Neuronal stem cell (in vitro differentiated cells): ENCODE measurements around the gene SEC62.

ENCODE experiments used
- DNase-seq: peaks from one replicate; pipeline ENCODE4 v3.0.0-alpha.2; 2013; ENCODE audit warnings: low spot score
- H2AFZ ChIP-seq: one replicate; pipeline ENCODE4 v1.6.1; 2013; ENCODE audit warnings: mild to moderate bottlenecking, low read length, inconsistent platforms
- H2AK5ac ChIP-seq: 2 replicates; pipeline ENCODE4 v1.6.1; 2013; ENCODE audit warnings: low read depth, mild to moderate bottlenecking, inconsistent platforms, low read length, moderate library complexity, mixed read lengths
- H2BK120ac ChIP-seq: 2 replicates; pipeline ENCODE4 v1.6.1; 2013; ENCODE audit warnings: low read depth, mild to moderate bottlenecking, inconsistent platforms, low read length, moderate library complexity, mixed read lengths
- H2BK12ac ChIP-seq: one replicate; pipeline ENCODE4 v1.6.1; 2013; ENCODE audit warnings: low read length, inconsistent platforms
- H2BK15ac ChIP-seq: 2 replicates; pipeline ENCODE4 v1.6.1; 2013; ENCODE audit warnings: mild to moderate bottlenecking, low read length, inconsistent platforms, mixed read lengths
- H2BK5ac ChIP-seq: one replicate; pipeline ENCODE4 v1.6.1; 2013; ENCODE audit warnings: inconsistent platforms, mild to moderate bottlenecking, low read length, moderate library complexity
- H3K14ac ChIP-seq: one replicate; pipeline ENCODE4 v1.6.1; 2013; ENCODE audit warnings: low read length, inconsistent platforms
- H3K18ac ChIP-seq: 2 replicates; pipeline ENCODE4 v1.6.1; 2013; ENCODE audit warnings: low read length, inconsistent platforms
- H3K23ac ChIP-seq: 2 replicates; pipeline ENCODE4 v1.6.1; 2013; ENCODE audit warnings: low read depth, mild to moderate bottlenecking, mixed read lengths, low read length, inconsistent platforms; ENCODE audit not compliant: poor library complexity
- H3K27ac ChIP-seq: replicated peaks from 3 replicates; pipeline ENCODE4 v1.5.1; 2013; ENCODE audit warnings: low read length, inconsistent platforms
- H3K27me3 ChIP-seq, 3 experiments: 2 replicates each; pipeline ENCODE4 v1.6.1; 2013; ENCODE audit warnings: low read length in 3 of 3, mild to moderate bottlenecking in 2 of 3, inconsistent platforms in 1 of 3, low read depth in 1 of 3, mixed read lengths in 1 of 3, moderate library complexity in 1 of 3; ENCODE audit not compliant: control insufficient read depth in 3 of 3, insufficient read depth in 3 of 3
- H3K36me3 ChIP-seq, 2 donors: replicated peaks in 1 of 2; 2 replicates each; pipeline ENCODE4 v1.6.1; 2013; ENCODE audit warnings: low read length in 2 of 2; ENCODE audit not compliant: control insufficient read depth in 2 of 2, insufficient read depth in 2 of 2
- H3K4ac ChIP-seq: 2 replicates; pipeline ENCODE4 v1.6.1; 2013; ENCODE audit warnings: inconsistent platforms, mild to moderate bottlenecking, low read length, moderate library complexity
- H3K4me1 ChIP-seq, 2 donors: 1 replicate in 1 of 2; 2 replicates in 1 of 2; pipeline ENCODE4 v1.6.1; 2013; ENCODE audit warnings: low read length in 2 of 2, low read depth in 1 of 2; ENCODE audit not compliant: control insufficient read depth in 2 of 2, insufficient read depth in 1 of 2
- H3K4me2 ChIP-seq: one replicate; pipeline ENCODE4 v1.6.1; 2013; ENCODE audit warnings: mild to moderate bottlenecking, low read length, inconsistent platforms; ENCODE audit not compliant: insufficient read depth, poor library complexity, severe bottlenecking
- H3K4me3 ChIP-seq, 2 donors: 2 replicates each; pipeline ENCODE4 v1.5.1; 2013; ENCODE audit warnings: low read length in 2 of 2, mild to moderate bottlenecking in 2 of 2, inconsistent platforms in 1 of 2, moderate library complexity in 1 of 2
- H3K79me1 ChIP-seq: one replicate; pipeline ENCODE4 v1.6.1; 2013; ENCODE audit warnings: low read depth, mild to moderate bottlenecking, inconsistent platforms, low read length, moderate library complexity
- H3K9ac ChIP-seq: one replicate; pipeline ENCODE4 v1.6.1; 2013; ENCODE audit warnings: mild to moderate bottlenecking, low read depth, low read length, inconsistent platforms; ENCODE audit not compliant: poor library complexity
- H3K9me3 ChIP-seq, 2 donors: replicated peaks in 1 of 2; 2 replicates each; pipeline versions ENCODE3 to v1.6.1; 2013; ENCODE audit warnings: low read length in 2 of 2, mild to moderate bottlenecking in 2 of 2, inconsistent platforms in 1 of 2, low read depth in 1 of 2, mixed read lengths in 1 of 2, moderate library complexity in 1 of 2; ENCODE audit not compliant: control insufficient read depth in 2 of 2, insufficient read depth in 1 of 2
- H4K8ac ChIP-seq: one replicate; pipeline ENCODE4 v1.6.1; 2013; ENCODE audit warnings: low read depth, mild to moderate bottlenecking, inconsistent platforms, low read length, moderate library complexity
- H4K91ac ChIP-seq: one replicate; pipeline ENCODE4 v1.6.1; 2013; ENCODE audit warnings: low read length, low read depth, mild to moderate bottlenecking, inconsistent platforms; ENCODE audit not compliant: poor library complexity
- WGBS, 2 donors: extraction: QIAGEN DNeasy Blood & Tissue Kit; methylation state at CpG; one replicate each; pipeline ENCODE4 v1.1.7; 2013; ENCODE audit warnings: missing lambda C conversion rate in 2 of 2, mixed read lengths in 1 of 2; ENCODE audit not compliant: insufficient read length in 2 of 2, insufficient replicate concordance in 1 of 2; ENCODE audit errors: extremely low coverage in 2 of 2; 5-methylcytosine and 5-hydroxymethylcytosine counted together

The SEC62 gene

DNA sequence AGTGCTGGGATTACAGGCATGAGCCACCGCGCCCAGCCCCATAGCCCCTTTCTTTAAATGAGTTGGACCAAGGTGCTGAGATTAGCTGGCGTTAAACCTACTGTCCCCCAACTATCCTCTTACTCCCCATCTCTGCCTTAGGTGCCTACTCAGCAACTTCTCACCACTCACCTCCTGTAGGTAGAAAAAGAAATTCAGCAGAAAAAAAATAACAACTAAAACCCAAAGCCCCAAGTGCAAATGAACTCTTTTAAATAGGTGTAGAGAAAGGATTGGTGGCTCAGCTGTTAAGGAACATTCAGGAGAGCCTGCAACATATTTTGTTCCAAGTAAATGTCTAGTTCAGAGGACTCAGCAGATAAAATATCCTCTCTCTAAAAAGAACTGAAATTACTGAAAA lies 35.8 kb upstream of the SEC62 start:
- H3K14ac ChIP-seq, result no peak overlapping the region
- no peak overlapping the region for H3K4ac ChIP-seq
- H2BK5ac ChIP-seq, result no peak overlapping the region
- H2BK15ac ChIP-seq, result no peak overlapping the region
- H3K9ac ChIP-seq, result no peak overlapping the region
- H3K27ac ChIP-seq, result no peak overlapping the region
- no peak for DNase-seq
- no peak overlapping the region for H4K91ac ChIP-seq
- no peak overlapping the region for H2AFZ ChIP-seq
- no peaks in the 10 kb centered on the region for H3K9me3 ChIP-seq
- H3K23ac ChIP-seq, result no peak overlapping the region
- H3K4me3 ChIP-seq, result no peak overlapping the region
- H3K27me3 ChIP-seq, result peaks cover 0 to 19% (median 0%) of the 10 kb centered on the region in 3 experiments
- H4K8ac ChIP-seq, result no peak overlapping the region
- no peak overlapping the region for H3K18ac ChIP-seq
- no CpG with 5 or more reads among the region's 3 CpGs for WGBS, 2 donors
- no peak overlapping the region for H2BK120ac ChIP-seq
- no peak overlapping the region for H3K4me2 ChIP-seq
- H2AK5ac ChIP-seq, result no peak overlapping the region
- H3K4me1 ChIP-seq, result peaks cover 0 to 4% of the 10 kb centered on the region in 2 donors
- H3K79me1 ChIP-seq, result no peaks in the 10 kb centered on the region
- H2BK12ac ChIP-seq, result no peak overlapping the region
- no peaks in the 10 kb centered on the region for H3K36me3 ChIP-seq

DNA sequence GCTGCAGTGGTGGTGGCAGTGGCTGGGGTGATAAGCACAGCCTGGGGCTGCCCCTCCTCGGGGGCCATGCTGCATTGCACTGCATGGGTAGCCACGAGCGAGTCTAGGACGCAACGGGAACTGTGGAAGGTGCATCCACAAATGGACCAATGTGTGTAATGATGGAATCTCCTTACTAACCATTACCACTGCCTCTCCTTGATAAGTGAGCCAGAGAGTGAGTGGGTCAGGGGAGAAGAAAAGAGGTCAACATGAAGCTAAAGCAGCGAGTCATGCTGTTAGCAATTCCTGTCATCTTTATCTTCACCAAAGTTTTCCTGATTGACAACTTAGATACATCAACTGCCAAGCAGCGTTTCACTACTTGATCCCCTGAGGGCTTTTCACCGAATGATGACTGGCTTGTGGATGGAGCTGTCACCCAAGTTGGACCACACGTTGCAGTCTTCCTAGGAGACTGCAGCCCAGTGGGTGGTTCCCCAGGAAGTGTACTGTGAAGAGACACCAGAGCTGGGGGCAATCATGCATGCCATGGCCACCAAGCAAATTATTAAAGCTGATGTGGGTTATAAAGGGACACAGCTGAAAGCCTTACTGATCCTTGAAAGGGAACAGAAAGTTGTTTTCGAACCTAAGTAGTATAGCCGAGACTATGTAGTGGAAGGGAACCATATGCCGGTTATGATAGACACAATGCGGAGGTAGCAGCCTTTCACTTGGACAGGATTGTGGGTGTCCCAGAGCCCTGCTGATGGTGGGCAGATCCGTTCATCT lies 34.7 kb upstream of the SEC62 start:
- Histone ChIP-seq H2BK120ac (no peak overlapping the region), H3K36me3 (no peaks in the 10 kb centered on the region), H3K4me3 (no peak overlapping the region), H2BK12ac (no peak overlapping the region), H3K4me2 (no peak overlapping the region), H3K27ac (no peak overlapping the region), H4K91ac (no peak overlapping the region), H3K9ac (no peak overlapping the region), H3K18ac (no peak overlapping the region), H3K23ac (no peak overlapping the region), H2BK15ac (no peak overlapping the region), H2AFZ (no peak overlapping the region), H3K9me3 (no peaks in the 10 kb centered on the region), H3K27me3 (peaks cover 0 to 19% (median 0%) of the 10 kb centered on the region in 3 experiments), H3K14ac (no peak overlapping the region), H3K4ac (no peak overlapping the region), H3K79me1 (no peaks in the 10 kb centered on the region), H4K8ac (no peak overlapping the region), H2AK5ac (no peak overlapping the region), H3K4me1 (peaks cover 0 to 4% of the 10 kb centered on the region in 2 donors), H2BK5ac (no peak overlapping the region)
- no peak for DNase-seq
- WGBS, 2 donors, result no CpG with 5 or more reads among the region's 14 CpGs

- Histone ChIP-seq H2BK5ac (no peak overlapping the region), H3K23ac (no peak overlapping the region), H3K4ac (no peak overlapping the region), H3K36me3 (no peaks in the 10 kb centered on the region), H2BK15ac (no peak overlapping the region), H4K8ac (no peak overlapping the region), H4K91ac (no peak overlapping the region), H3K27ac (no peak overlapping the region), H2BK12ac (no peak overlapping the region), H2AFZ (no peak overlapping the region), H3K4me1 (no peaks in the 10 kb centered on the region), H3K4me3 (no peak overlapping the region), H3K79me1 (no peaks in the 10 kb centered on the region), H3K14ac (no peak overlapping the region), H2AK5ac (no peak overlapping the region), H3K18ac (no peak overlapping the region), H3K9me3 (peaks cover 0 to 4% of the 10 kb centered on the region in 2 donors), H3K27me3 (peaks cover 0 to 5% (median 0%) of the 10 kb centered on the region in 3 experiments), H2BK120ac (no peak overlapping the region), H3K9ac (no peak overlapping the region), H3K4me2 (no peak overlapping the region)
- no peak for DNase-seq
- WGBS, 2 donors, result no CpG with 5 or more reads among the region's 1 CpG
Observed at GRCh38 chr3:169939320-169939719, 27.3 kb upstream of the SEC62 start.

DNA sequence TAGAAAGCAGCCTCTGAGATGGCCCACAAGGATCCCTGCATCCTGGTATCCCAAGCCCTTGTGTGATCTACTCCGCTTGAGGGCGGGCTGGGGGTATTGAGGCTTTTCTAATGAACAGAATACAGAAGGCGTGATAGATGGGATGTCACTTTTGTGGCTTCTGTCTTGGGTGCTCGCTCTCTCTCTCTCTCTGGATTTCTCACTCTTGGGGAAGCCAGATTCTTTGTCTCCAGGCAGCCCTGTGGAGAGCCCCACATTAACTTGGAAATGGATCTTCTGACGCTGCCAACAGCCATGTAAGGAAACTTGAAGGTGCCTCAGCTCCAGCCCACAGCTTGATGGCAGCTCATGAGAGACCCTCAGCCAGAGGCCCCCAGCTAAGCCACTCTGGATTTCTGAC lies 26.9 kb upstream of the SEC62 start:
- H3K36me3 ChIP-seq, result no peaks in the 10 kb centered on the region
- no CpG with 5 or more reads among the region's 5 CpGs for WGBS, 2 donors

More for the DNA sequence above, 26.9 kb upstream of the SEC62 start:
- Histone ChIP-seq H3K79me1 (no peaks in the 10 kb centered on the region), H2BK12ac (no peak overlapping the region), H2AK5ac (no peak overlapping the region), H3K27me3 (peaks cover 0 to under 1% (median 0%) of the 10 kb centered on the region in 3 experiments), H2BK120ac (no peak overlapping the region), H4K8ac (no peak overlapping the region), H3K9ac (no peak overlapping the region), H2BK15ac (no peak overlapping the region), H3K18ac (no peak overlapping the region), H3K23ac (no peak overlapping the region), H3K27ac (no peak overlapping the region), H4K91ac (no peak overlapping the region), H3K4ac (no peak overlapping the region), H3K9me3 (peaks cover 0 to 4% of the 10 kb centered on the region in 2 donors), H2BK5ac (no peak overlapping the region), H3K14ac (no peak overlapping the region), H2AFZ (no peak overlapping the region), H3K4me3 (no peak overlapping the region), H3K4me2 (no peak overlapping the region), H3K4me1 (no peaks in the 10 kb centered on the region)
- no peak for DNase-seq
